ENCODE measurements around the gene PPCDC.
"Not testable (repeated sequence)": the region's sequence is repeated elsewhere in the genome, so short reads cannot be mapped to it uniquely, and the experiment has no call there.

The PPCDC gene

DNA sequence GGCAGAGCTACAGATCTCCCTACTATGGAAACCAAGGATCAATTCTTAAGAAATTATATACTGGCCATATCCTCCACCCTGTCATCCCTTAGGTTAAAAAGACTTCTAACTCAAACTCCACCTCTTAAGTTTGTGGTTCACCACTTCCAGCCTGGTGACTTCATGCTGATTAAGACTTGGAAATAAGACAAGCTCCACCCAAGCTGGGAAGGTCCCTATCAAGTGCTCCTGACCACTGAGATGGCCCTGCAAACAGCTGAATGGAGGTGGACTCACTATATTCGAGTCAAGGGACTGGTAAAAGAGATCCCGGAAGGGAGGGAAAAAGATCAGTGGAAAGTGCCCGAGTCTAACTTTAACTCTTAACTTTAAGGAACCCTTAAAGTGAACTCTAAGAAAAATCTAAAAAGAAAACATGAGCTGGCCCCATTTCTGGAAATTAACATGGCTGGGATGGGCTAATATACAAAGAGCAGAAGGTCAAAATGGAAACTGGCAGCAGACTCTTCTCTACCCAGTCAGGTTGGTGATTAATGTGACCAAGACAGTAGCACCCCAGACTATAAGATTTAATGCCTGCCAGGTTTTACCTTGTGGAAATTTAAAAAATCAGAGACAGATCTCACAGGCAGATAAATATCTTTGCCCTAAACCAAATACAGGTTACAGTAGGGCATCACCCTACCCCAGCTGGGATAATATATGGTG is 43.9 kb downstream of the PPCDC start:
- DNase-seq (ENCODE audit: low read depth in 2 of 2) = no peak

DNA sequence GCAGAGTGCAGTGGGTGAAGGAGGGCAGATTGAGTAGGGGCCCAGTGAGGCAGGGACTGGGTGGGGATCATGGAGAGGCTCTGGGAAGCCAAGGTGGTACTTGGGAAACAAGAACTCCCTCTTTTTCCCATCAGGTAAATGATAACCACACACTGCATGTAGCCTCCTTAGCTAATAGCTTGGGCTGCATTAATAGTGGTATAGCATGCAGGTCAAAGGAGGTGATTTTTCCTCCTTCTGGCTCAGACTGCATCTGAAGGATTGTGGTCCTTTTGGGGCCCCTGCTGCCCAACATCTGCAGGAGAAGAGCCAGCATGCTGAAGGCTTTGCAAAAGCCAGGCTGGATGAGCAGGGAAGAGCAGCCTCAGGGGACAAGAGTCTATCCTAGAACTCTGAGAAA is 45.4 kb downstream of the PPCDC start:
- DNase-seq (ENCODE audit: low read depth in 2 of 2) = no peak

DNA sequence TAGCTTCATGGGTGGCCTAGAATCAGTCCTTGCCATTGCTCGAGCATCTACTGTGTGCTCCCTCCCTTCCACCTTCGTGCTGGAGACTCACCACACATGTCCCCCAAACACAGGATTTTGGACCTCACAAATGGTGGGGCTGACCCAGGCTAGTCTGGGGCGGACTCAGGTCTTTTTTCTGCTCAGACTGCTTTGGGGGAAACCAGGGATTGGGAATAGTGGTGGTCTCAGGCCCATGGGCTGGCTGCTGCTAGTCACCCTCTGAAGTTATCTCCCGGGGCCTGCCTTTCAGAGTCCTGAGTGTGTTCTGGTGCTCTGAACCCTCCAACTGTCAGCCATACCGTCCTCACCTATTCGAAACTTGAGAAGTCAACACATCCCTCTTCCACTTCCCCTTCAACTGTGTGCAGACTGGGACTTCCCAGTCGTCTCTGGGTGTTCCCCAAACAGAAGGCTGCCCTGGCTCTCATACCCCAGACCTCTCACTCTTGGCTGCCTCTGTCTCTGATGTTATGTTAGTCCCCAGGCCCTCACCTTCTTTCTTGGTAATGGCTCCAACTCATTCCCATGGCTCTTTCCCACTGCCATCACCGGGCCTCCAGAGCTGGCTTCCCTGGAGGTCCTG is 46.0 kb downstream of the PPCDC start:
- DNase-seq (ENCODE audit: low read depth in 2 of 2) = no peak

DNA sequence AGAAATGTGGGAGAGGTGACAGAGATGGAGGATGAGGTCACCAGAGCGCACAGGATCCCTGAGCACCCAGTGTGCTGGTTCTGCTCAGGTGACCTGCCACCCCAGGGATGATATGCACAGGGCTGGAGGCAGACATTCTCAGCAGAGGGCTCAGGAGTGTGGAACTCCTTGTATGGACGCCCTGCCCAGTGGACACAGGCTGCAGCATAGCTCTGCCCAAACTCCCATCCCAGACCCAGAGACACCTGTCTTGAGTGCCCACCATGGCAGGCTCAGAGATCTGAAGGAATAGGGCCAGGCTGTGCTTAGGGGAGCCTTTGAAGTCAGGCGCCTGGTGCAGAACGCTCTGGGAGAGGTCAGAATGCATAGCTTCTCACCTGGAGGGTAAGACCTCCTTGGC is 47.3 kb downstream of the PPCDC start:
- no peak for DNase-seq (ENCODE audit: low read depth in 2 of 2)

DNA sequence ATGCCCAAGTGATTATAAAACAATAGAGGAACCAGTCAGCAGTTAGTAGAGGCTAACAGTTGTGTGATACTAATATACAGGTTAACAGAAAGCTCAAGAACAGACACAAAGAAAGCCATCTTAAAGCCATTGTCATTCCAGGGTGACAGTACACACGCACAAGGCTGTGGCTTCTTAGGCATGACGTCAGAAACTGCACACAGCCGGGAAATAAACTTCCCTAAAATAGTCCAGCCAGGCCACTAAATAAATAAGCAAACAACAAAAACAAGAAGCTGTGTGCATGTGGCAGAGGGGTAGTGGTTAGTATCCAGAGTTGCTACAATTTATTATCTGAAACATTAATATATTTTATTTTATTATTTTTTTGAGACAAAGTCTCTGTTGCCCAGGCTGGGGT is 49.8 kb downstream of the PPCDC start:
- no peak for DNase-seq (ENCODE audit: low read depth in 2 of 2)

DNA sequence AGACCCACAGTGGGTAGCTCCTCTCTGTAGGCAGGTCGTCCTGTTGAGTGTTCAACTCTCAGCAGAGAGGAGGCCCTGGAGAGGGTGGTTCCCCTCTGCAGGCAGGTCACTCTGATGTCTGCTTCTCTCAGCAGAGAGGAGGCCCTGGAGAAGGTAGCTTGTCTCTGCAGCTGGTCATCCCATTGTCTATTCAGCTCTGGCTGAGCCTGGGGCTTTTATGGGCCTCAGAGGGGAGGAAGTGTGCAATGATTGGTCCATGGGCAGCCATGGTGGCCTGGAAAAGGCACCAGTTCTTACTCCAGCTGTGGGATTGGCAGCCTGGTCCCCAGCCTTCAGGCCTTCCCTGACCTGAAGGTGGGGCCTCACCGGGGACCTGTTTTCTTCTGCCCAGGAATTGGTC is 52.9 kb downstream of the PPCDC start:
- DNase-seq (ENCODE audit: low read depth in 2 of 2) = no peak

DNA sequence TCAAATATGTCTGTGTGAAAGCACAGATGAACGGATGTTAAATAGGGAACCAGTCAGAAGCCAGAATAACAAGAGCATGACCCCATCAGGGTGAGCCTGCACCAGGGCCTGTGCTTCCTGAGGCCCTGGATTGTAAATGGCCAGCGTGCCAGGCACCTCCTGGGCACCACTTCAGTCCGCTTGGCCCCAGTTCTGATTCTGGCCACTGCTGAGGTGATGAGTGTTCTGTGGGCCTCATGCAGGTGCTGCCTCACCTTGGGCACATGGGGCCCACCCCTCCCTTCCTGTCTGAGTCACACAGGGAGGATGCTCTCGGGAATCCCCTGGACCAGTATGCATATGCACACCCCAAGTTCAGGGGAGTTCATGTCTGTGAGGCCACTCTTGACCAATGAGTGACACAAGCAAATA is 54.2 kb downstream of the PPCDC start:
- DNase-seq (ENCODE audit: low read depth in 2 of 2) = not testable (repeated sequence)

DNA sequence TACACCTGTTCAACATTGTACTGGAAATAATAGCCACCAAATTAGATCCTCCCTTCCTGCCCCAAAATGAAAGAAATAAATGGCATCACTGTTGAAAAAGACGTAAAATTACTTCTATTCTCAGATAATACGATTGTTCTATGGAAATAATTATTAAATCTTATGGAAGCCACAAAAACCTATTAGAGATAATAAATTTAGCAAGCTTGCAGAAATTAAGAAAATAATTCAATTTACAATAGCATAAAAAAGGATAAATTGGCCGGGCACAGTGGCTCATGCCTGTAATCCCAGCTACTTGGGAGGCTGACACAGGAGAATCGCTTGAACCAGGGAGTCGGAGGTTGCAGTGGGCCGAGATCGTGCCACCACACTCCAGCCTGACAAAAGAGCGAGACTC is 57.8 kb downstream of the PPCDC start:
- no peak for DNase-seq (ENCODE audit: low read depth in 2 of 2)

DNA sequence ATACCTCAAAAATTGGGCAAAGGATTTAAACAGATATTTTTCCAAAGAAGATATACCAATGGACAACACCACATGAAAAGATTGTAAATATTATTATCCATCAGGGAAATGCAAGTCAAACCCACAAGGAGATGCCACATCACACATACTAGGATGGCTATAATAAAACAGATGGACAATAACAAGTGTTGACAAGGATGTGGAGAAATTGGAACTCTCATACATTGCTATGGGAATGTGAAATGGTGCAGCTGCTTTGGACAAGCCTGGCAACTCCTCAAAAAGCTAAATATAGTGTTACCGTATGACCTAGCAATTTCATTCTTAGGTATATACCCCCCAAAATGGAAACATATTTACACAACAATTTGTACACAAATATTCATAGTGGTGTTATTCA is 59.3 kb downstream of the PPCDC start:
- DNase-seq (ENCODE audit: low read depth in 2 of 2) = no peak

DNA sequence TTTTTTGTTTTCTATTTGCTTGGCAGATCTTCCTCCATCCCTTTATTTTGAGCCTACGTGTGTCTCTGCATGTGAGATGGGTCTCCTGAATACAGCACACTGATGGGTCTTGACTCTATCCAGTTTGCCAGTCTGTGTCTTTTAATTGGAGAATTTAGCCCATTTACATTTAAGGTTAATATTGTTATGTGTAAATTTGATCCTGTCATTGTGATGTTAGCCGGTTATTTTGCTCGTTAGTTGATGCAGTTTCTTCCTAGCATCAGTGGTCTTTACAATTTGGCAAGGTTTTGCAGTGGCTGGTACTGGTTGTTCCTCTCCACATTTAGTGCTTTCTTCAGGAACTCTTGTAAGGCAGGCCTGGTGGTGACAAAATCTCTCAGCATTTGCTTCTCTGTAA is 62.3 kb downstream of the PPCDC start:
- DNase-seq (ENCODE audit: low read depth in 2 of 2) = not testable (repeated sequence)

DNA sequence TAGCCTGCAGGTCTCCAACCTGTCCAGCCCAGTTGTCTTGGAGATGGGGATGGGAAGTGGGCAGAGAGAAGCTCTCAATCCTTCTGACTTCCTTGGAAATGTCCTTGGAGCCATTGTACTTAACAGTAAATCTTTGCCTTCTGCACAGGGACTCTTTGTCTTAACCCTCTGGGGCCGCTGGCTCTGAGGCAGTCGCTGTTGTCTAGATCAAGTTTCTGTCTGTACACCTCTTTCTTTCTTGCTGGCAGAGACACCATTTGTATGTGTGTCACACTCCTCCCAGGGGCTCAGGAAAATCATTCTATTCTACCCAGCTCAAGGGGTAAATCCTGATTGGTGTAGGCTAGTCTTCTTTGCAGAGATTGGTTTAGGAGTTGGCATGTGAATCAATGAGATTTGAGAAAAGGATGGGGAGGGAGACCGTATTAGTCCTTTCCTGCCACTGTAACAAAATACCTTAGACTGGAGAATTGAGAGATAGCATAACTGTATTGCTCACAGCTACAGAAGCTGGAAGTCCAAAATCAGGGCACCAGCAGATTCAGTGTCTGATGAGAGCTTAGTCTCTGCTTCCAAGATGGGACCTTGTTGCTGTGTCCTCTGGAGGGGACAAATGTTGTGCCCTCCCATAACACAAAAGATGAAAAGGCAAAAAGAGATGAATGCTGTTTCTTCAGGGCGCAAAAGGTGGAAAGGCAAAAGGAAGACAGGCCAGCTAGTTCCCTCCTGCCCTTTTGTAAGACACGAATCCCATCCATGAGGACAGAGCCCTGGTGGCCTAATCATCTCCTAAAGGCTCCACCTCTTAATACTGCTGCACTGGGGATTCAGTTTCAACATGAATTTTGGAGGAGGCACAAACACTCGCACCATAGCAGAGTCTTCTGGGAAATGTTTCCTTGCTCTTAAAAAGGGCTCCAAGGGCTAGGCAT is 66.3 kb downstream of the PPCDC start:
- no peak for DNase-seq (ENCODE audit: low read depth in 2 of 2)

DNA sequence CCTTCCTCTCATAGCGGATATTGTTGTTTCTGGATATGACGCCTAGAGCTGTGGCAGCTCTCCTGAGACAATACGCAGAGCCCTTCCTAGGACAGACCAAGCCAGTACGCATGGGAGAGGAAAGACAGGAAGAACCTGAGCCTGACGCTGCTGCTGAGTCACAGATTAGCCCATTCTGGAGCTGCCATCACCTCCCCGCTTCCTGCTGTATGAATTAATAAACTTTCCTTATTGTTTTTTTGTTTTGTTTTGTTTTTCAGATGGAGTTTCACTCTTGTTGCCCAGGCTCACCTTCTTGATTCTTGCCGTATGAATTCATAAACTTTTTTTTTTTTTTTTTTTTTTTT is 67.0 kb downstream of the PPCDC start:
- no peak for DNase-seq (ENCODE audit: low read depth in 2 of 2)

DNA sequence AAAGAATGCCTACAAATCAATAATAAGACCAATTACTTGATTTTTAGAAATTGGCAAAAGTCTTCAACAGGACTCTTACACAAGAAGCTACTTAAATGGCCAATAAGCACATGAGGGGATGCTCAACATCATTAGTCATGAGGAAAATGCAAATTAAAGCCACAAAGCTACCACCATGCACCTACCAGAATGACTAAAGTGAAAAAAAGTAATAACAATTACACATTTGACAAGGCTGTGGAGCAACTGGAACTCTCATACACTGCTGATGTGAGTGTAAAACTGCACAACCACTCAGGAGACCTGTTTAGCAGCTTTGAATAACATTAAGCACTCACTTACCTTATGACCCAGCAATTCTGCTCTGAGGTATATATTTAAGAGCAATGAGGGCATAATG is 68.4 kb downstream of the PPCDC start:
- no peak for DNase-seq (ENCODE audit: low read depth in 2 of 2)

DNA sequence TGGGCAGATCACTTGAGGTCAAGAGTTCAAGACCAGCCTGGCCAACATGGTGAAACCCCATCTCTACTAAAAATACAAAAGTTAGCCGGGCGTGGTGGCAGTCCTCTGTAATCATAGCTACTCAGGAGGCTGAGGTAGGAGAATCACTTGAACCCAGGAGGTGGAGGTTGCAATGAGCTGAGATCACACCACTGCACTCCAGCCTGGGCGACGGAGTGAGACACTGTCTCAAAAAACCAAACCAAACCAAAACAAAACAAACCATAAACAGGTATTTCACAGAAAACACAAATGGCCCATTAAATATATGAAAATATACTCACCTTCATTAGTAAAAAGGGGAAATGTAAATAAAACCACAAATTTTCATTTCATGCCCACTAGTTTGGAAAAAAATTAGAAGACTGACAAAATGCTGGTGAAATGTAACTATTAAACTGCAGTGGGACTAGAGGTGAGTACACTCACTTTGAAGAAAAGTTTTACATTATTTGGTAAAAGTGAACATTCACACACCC is 71.6 kb downstream of the PPCDC start:
- not testable (repeated sequence) for DNase-seq (ENCODE audit: low read depth in 2 of 2)

DNA sequence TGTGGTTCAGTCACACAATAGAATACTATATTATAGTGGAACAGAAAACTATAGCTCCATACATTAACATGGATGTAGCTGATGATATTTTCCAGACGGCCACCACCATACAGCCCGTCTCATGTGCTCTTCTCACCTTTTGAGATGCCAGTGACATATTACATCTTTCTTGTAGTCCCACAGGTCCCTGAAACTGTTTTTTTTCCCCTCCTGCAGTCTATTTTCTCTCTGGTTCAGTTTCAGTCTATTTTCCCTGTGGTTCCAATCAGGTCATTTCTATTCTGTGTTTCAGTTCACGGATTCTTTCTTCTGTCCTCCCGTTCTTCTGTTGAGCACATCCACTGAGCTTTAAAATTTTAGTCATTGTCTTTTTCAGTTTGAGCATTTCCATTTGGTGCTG is 72.2 kb downstream of the PPCDC start:
- DNase-seq (ENCODE audit: low read depth in 2 of 2) = no peak

DNA sequence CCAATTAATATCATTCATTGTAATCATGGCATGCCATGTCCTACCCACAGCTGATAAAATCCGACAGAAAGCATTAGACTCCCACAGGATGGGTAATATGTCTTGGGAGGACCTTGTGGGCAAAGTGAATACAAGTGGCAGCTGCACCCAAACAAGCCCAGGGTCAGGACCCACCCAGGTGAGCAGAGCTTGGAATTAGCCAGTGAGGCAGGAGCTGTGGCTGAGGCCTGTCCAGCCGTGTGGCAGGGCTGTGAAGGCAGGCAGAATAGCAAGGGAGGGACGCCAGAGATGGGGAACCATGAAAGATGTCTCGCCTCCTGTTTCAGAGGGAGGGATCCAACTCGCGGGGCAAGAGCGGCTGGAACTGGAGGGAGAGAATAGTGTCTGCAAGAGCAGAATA is 74.5 kb downstream of the PPCDC start:
- DNase-seq (ENCODE audit: low read depth in 2 of 2) = no peak

DNA sequence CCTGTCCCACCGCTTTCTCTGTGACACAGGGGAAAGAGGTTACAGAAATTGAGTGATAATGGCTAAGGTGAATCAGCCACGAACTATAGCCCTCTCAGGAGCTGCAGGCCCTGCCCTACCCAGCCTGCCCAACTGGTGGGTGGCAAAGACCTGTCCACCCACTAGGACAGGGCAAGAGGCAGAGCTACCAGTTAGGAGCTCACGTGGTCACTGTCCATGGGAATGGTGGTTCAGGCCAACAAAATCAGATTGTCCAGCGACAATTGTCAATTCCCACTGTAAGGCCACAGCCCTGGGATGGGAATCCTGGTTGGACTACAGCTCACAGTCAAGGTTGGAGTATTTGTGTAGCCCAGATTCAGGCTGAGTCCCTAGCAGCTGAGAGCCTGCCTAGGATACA is 75.0 kb downstream of the PPCDC start:
- DNase-seq (ENCODE audit: low read depth in 2 of 2) = no peak

All from stimulated activated CD4-positive, alpha-beta T cell treated with anti-CD3 and anti-CD28 coated beads, Interleukin-1b, Interleukin-23, amount 100 ng/mL, for 1 hour (primary cell).